ENCODE results near the gene BSN.

- no peak for TF ChIP-seq CTCF (IDR thresholded peaks at IDR 0.05)
- TF ChIP-seq REST (IDR thresholded peaks at IDR 0.05; ENCODE audit: insufficient read depth in 1 of 2, low read depth in 2 of 2, low read length in 1 of 2), result no peak
- TF ChIP-seq POLR2AphosphoS5 (IDR thresholded peaks at IDR 0.05; ENCODE audit: low read depth, low read length), result no peak
- no peak for TF ChIP-seq TCF7L2 (IDR thresholded peaks at IDR 0.05; ENCODE audit: low read depth, low read length)
- no peak for TF ChIP-seq SIN3A (IDR thresholded peaks at IDR 0.05; ENCODE audit: borderline replicate concordance, insufficient read depth, low read depth, low read length)
Observed at GRCh38 chr3:49534581-49535441, 19.5 kb upstream of the BSN start.
